HepG2 (cell line): ENCODE measurements around the gene POC1A. TPM values are rescaled to one million over a fixed set of nuclear protein-coding genes. Genes with fewer than 3 reads are reported as not detected.
A peak's percentile ranks its signal among the peaks of the same experiment; 100 is the strongest.

Experiments used
- ATF5 ChIP-seq: sonication (generic); formaldehyde crosslinking; IDR thresholded peaks from 2 replicates; pipeline ENCODE4 v1.4.0; 2020; ENCODE audit warnings: mild to moderate bottlenecking, low read depth, missing genetic modification reagents
- BATF2 ChIP-seq: sonication (generic); formaldehyde crosslinking; IDR thresholded peaks from 2 replicates; pipeline ENCODE4 v1.8.0; 2022; ENCODE audit warnings: mild to moderate bottlenecking, missing genetic modification reagents, moderate library complexity
- GMEB2 ChIP-seq: IDR thresholded peaks from 2 replicates; pipeline ENCODE4 v1.6.1; 2016; ENCODE audit warnings: missing biosample characterization, missing genetic modification reagents, low read depth
- HDAC6 ChIP-seq: fragments of 200-600 bp; sonication (generic); IDR thresholded peaks from 2 replicates; pipeline ENCODE4 v1.7.0; 2017; ENCODE audit warnings: mild to moderate bottlenecking, antibody characterized with exemption, low read length, low read depth
- IRX3 ChIP-seq: sonication (generic); formaldehyde crosslinking; IDR thresholded peaks from 2 replicates; pipeline ENCODE4 v1.8.1; 2023; ENCODE audit warnings: mild to moderate bottlenecking, low read depth, missing genetic modification reagents, borderline replicate concordance
- KMT2B ChIP-seq: IDR thresholded peaks from 2 replicates; pipeline ENCODE4 v1.6.1; 2016; ENCODE audit warnings: missing genetic modification reagents, missing compliant biosample characterization
- MAX ChIP-seq: IDR thresholded peaks from 2 replicates; pipeline ENCODE4 v1.6.1; 2012; ENCODE audit warnings: inconsistent platforms
- MLLT10 ChIP-seq: sonication (generic); formaldehyde crosslinking; IDR thresholded peaks from 2 replicates; pipeline ENCODE4 v1.4.0; 2020; ENCODE audit warnings: missing genetic modification reagents
- MYC ChIP-seq: sonication (generic); formaldehyde crosslinking; IDR thresholded peaks from 2 replicates; pipeline ENCODE4 v1.9.0; 2021; ENCODE audit warnings: missing genetic modification reagents, borderline replicate concordance
- NFATC3 ChIP-seq: sonication (generic); formaldehyde crosslinking; IDR thresholded peaks from 2 replicates; pipeline ENCODE4 v1.5.1; 2020; ENCODE audit warnings: mild to moderate bottlenecking, missing genetic modification reagents
- NR3C1 ChIP-seq: sonication (generic); formaldehyde crosslinking; IDR thresholded peaks from 2 replicates; pipeline ENCODE4 v1.4.0; 2020; ENCODE audit warnings: missing genetic modification reagents
- PCBP1 ChIP-seq: fragments of 200-400 bp; formaldehyde crosslinking; IDR thresholded peaks from 2 replicates; pipeline ENCODE4 v1.6.1; 2017; ENCODE audit warnings: mild to moderate bottlenecking, low read depth, low read length, borderline replicate concordance
- RFXANK ChIP-seq: IDR thresholded peaks from 2 replicates; pipeline ENCODE4 v1.6.1; 2016
- ZBTB39 ChIP-seq: sonication (generic); formaldehyde crosslinking; IDR thresholded peaks from 2 replicates; pipeline ENCODE4 v1.5.0; 2020; ENCODE audit warnings: missing genetic modification reagents
- ZBTB44 ChIP-seq: sonication (generic); formaldehyde crosslinking; IDR thresholded peaks from 2 replicates; pipeline ENCODE4 v1.4.0; 2020; ENCODE audit warnings: missing genetic modification reagents
- ZNF205 ChIP-seq: IDR thresholded peaks from 2 replicates; pipeline ENCODE4 v1.6.1; 2018; ENCODE audit warnings: missing biosample characterization, missing genetic modification reagents
- ZNF431 ChIP-seq: sonication (generic); formaldehyde crosslinking; IDR thresholded peaks from 2 replicates; pipeline ENCODE4 v1.9.0; 2022; ENCODE audit warnings: missing genetic modification reagents, low read depth, mild to moderate bottlenecking, borderline replicate concordance
- ZNF503 ChIP-seq: sonication (generic); formaldehyde crosslinking; IDR thresholded peaks from 2 replicates; pipeline ENCODE4 v1.4.0; 2020; ENCODE audit warnings: missing genetic modification reagents
- polyA plus RNA-seq, 8 experiments: library from polyadenylated mRNA; depleted of rRNA in 3 of 8; stranded (reverse) in 7 of 8; unstranded in 1 of 8; fragments of >200 nt; fragmentation: Illumina TruSeq in 4 of 8; extraction: Trizol in 4 of 8; gene quantifications; 2 replicates each; pipeline versions ENCODE4 v1.2.1 to v1.2.3, GENCODE V29; 2011 to 2016; ENCODE audit warnings: low read depth in 4 of 8, missing spikeins in 1 of 8, mixed read lengths in 1 of 8; ENCODE audit not compliant: insufficient read depth in 1 of 8
- total RNA-seq, 5 experiments: library from RNA; depleted of rRNA; stranded (reverse); fragments of >200 nt; fragmentation: Illumina TruSeq; extraction: Trizol; gene quantifications; 2 replicates each; pipeline ENCODE4 v1.2.3, GENCODE V29; 2016; ENCODE audit warnings: low read depth in 1 of 5

The POC1A gene
- total and polyA plus RNA-seq, 2 of the 13 experiments (the other 11 are each of a cell fraction or from before 2014, with no cell fraction given), result 14.6 to 20.0 TPM

- TF ChIP-seq ZBTB39, result no peak
- TF ChIP-seq ZNF503 (CRISPR knock-in tag), result no peak
- TF ChIP-seq BATF2 (CRISPR knock-in tag), result no peak
- peak; percentile 56 for TF ChIP-seq KMT2B
- TF ChIP-seq ATF5 (CRISPR knock-in tag), result no peak; the same call in 1 of the 2 replicates
- no peak for TF ChIP-seq HDAC6
- 0 out of 2 replicates have a peak, but pooled peaks have one; percentile 20 for TF ChIP-seq ZNF431 (CRISPR knock-in tag)
- no peak for TF ChIP-seq ZBTB44 (CRISPR knock-in tag)
- peak; percentile 87 for TF ChIP-seq NFATC3
- TF ChIP-seq ZNF205 (CRISPR knock-in tag), result peak; percentile 54; the same call in 1 of the 2 replicates
- 0 out of 2 replicates have a peak, but pooled peaks have one; percentile 46 for TF ChIP-seq PCBP1
- no peak for TF ChIP-seq NR3C1 (CRISPR knock-in tag)
- no peak for TF ChIP-seq IRX3 (CRISPR knock-in tag)
- peak; percentile 95 for TF ChIP-seq MAX
- TF ChIP-seq RFXANK (CRISPR knock-in tag), result no peak; the same call in 1 of the 2 replicates
- TF ChIP-seq GMEB2, result peak; percentile 50; the same call in 1 of the 2 replicates
- peak; percentile 96 for TF ChIP-seq MYC
- no peak for TF ChIP-seq MLLT10
Observed at GRCh38 chr3:52154135-52155094, at the start of gene POC1A (continued).
